Measurements from ENCODE around the gene BCL2L13. TPM values are rescaled to one million over a fixed set of nuclear protein-coding genes. Genes with fewer than 3 reads are reported as not detected.

Gene BCL2L13
- total RNA-seq: 34.6 and 35.9 TPM in 2 replicates

GRCh38 chr22:17638432-17639246, at the start of gene BCL2L13:
Gene BCL2L13, plus strand, starts transcription at chr22:17638757. Its CDS starts 16,955 bp downstream, at chr22:17655712.
- Mint-ChIP-seq H3K27ac (peak within 1 kb of the TSS; percentile 95), H3K4me1 (ENCODE audit: low read depth) (peaks cover 29% of the 10 kb centered on the region), H3K9me3 (no peaks in the 10 kb centered on the region), H3K27me3 (ENCODE audit: insufficient read depth) (no peaks in the 10 kb centered on the region), H3K4me3 (peak within 1 kb of the TSS; percentile 94), H3K36me3 (ENCODE audit: low read depth) (peaks cover 14% of the 10 kb centered on the region)
- intact Hi-C loops (cut with micrococcal nuclease): loop anchor here (1.0 to 2.0 kb wide), 4 partner anchors 10 to 439 kb away; partner anchors contain the start of genes ATP6V1E1 and PEX26
- DNase-seq (ENCODE audit: low spot score): peak; percentile 88

- H3K4me3 Mint-ChIP-seq: no peak overlapping the region
Measured at GRCh38 chr22:17589810-17590375, 48.7 kb upstream of the BCL2L13 start.

GRCh38 chr22:17590586-17590985, 48.0 kb upstream of the BCL2L13 start:
- Mint-ChIP-seq H3K4me3 (no peak overlapping the region), H3K27ac (no peak overlapping the region), H3K36me3 (ENCODE audit: low read depth) (peaks cover 29% of the 10 kb centered on the region), H3K27me3 (ENCODE audit: insufficient read depth) (no peaks in the 10 kb centered on the region), H3K9me3 (no peaks in the 10 kb centered on the region), H3K4me1 (ENCODE audit: low read depth) (no peaks in the 10 kb centered on the region)
- DNase-seq (ENCODE audit: low spot score): no peak
- intact Hi-C loops (cut with micrococcal nuclease): no loop called here

More at GRCh38 chr22:17589810-17590375, 48.7 kb upstream of the BCL2L13 start:
- no peak for DNase-seq (ENCODE audit: low spot score)
- no peaks in the 10 kb centered on the region for H3K4me1 Mint-ChIP-seq (ENCODE audit: low read depth)
- no peaks in the 10 kb centered on the region for H3K9me3 Mint-ChIP-seq
- H3K27me3 Mint-ChIP-seq (ENCODE audit: insufficient read depth): no peaks in the 10 kb centered on the region
- intact Hi-C loops (cut with micrococcal nuclease): no loop called here
- H3K36me3 Mint-ChIP-seq (ENCODE audit: low read depth): peaks cover 26% of the 10 kb centered on the region
- peak overlapping the region; percentile 29 for H3K27ac Mint-ChIP-seq

GRCh38 chr22:17592201-17592600, 46.4 kb upstream of the BCL2L13 start:
- no peak for DNase-seq (ENCODE audit: low spot score)
- Mint-ChIP-seq H3K4me1 (ENCODE audit: low read depth) (no peaks in the 10 kb centered on the region), H3K4me3 (no peak overlapping the region), H3K27me3 (ENCODE audit: insufficient read depth) (no peaks in the 10 kb centered on the region), H3K27ac (no peak overlapping the region), H3K9me3 (no peaks in the 10 kb centered on the region), H3K36me3 (ENCODE audit: low read depth) (peaks cover 39% of the 10 kb centered on the region)
- intact Hi-C loops (cut with micrococcal nuclease): no loop called here

GRCh38 chr22:17596226-17596625, 42.3 kb upstream of the BCL2L13 start:
- H3K4me3 Mint-ChIP-seq: no peak overlapping the region
- no peak for DNase-seq (ENCODE audit: low spot score)
- no peak overlapping the region for H3K27ac Mint-ChIP-seq
- peaks cover 50% of the 10 kb centered on the region for H3K36me3 Mint-ChIP-seq (ENCODE audit: low read depth)
- H3K4me1 Mint-ChIP-seq (ENCODE audit: low read depth): no peaks in the 10 kb centered on the region
- no peaks in the 10 kb centered on the region for H3K27me3 Mint-ChIP-seq (ENCODE audit: insufficient read depth)
- intact Hi-C loops (cut with micrococcal nuclease): no loop called here
- no peaks in the 10 kb centered on the region for H3K9me3 Mint-ChIP-seq

- Mint-ChIP-seq H3K27me3 (ENCODE audit: insufficient read depth) (no peaks in the 10 kb centered on the region), H3K9me3 (no peaks in the 10 kb centered on the region), H3K4me3 (no peak overlapping the region), H3K36me3 (ENCODE audit: low read depth) (peaks cover 44% of the 10 kb centered on the region), H3K27ac (no peak overlapping the region), H3K4me1 (ENCODE audit: low read depth) (no peaks in the 10 kb centered on the region)
- no peak for DNase-seq (ENCODE audit: low spot score)
- intact Hi-C loops (cut with micrococcal nuclease): no loop called here
Measured at GRCh38 chr22:17597217-17597616, 41.3 kb upstream of the BCL2L13 start.

GRCh38 chr22:17598318-17598717, 40.2 kb upstream of the BCL2L13 start:
- intact Hi-C loops (cut with micrococcal nuclease): no loop called here
- Mint-ChIP-seq H3K4me3 (no peak overlapping the region), H3K27me3 (ENCODE audit: insufficient read depth) (no peaks in the 10 kb centered on the region), H3K9me3 (no peaks in the 10 kb centered on the region), H3K36me3 (ENCODE audit: low read depth) (peaks cover 40% of the 10 kb centered on the region), H3K4me1 (ENCODE audit: low read depth) (no peaks in the 10 kb centered on the region), H3K27ac (no peak overlapping the region)
- DNase-seq (ENCODE audit: low spot score): no peak

GRCh38 chr22:17601031-17601430, 37.5 kb upstream of the BCL2L13 start:
- H3K27ac Mint-ChIP-seq: peak overlapping the region; percentile 31
- H3K27me3 Mint-ChIP-seq (ENCODE audit: insufficient read depth): no peaks in the 10 kb centered on the region
- H3K9me3 Mint-ChIP-seq: no peaks in the 10 kb centered on the region
- no peaks in the 10 kb centered on the region for H3K4me1 Mint-ChIP-seq (ENCODE audit: low read depth)
- peaks cover 28% of the 10 kb centered on the region for H3K36me3 Mint-ChIP-seq (ENCODE audit: low read depth)
- no peak overlapping the region for H3K4me3 Mint-ChIP-seq
- intact Hi-C loops (cut with micrococcal nuclease): no loop called here
- no peak for DNase-seq (ENCODE audit: low spot score)

GRCh38 chr22:17603668-17604067, 34.9 kb upstream of the BCL2L13 start:
- no peak for DNase-seq (ENCODE audit: low spot score)
- Mint-ChIP-seq H3K36me3 (ENCODE audit: low read depth) (peaks cover 6% of the 10 kb centered on the region), H3K27me3 (ENCODE audit: insufficient read depth) (no peaks in the 10 kb centered on the region), H3K4me3 (no peak overlapping the region), H3K9me3 (no peaks in the 10 kb centered on the region), H3K27ac (no peak overlapping the region), H3K4me1 (ENCODE audit: low read depth) (no peaks in the 10 kb centered on the region)
- intact Hi-C loops (cut with micrococcal nuclease): no loop called here

- DNase-seq (ENCODE audit: low spot score): no peak
- no peaks in the 10 kb centered on the region for H3K27me3 Mint-ChIP-seq (ENCODE audit: insufficient read depth)
- H3K27ac Mint-ChIP-seq: no peak overlapping the region
- H3K9me3 Mint-ChIP-seq: no peaks in the 10 kb centered on the region
- H3K4me1 Mint-ChIP-seq (ENCODE audit: low read depth): no peaks in the 10 kb centered on the region
- H3K36me3 Mint-ChIP-seq (ENCODE audit: low read depth): peaks cover 11% of the 10 kb centered on the region
- intact Hi-C loops (cut with micrococcal nuclease): no loop called here
- no peak overlapping the region for H3K4me3 Mint-ChIP-seq
Measured at GRCh38 chr22:17606496-17606895, 32.1 kb upstream of the BCL2L13 start.

GRCh38 chr22:17607891-17608521, 30.6 kb upstream of the BCL2L13 start:
- intact Hi-C loops (cut with micrococcal nuclease): no loop called here
- Mint-ChIP-seq H3K27ac (no peak overlapping the region), H3K27me3 (ENCODE audit: insufficient read depth) (no peaks in the 10 kb centered on the region), H3K4me3 (no peak overlapping the region), H3K36me3 (ENCODE audit: low read depth) (peaks cover 18% of the 10 kb centered on the region), H3K4me1 (ENCODE audit: low read depth) (no peaks in the 10 kb centered on the region), H3K9me3 (no peaks in the 10 kb centered on the region)
- no peak for DNase-seq (ENCODE audit: low spot score)

- Mint-ChIP-seq H3K36me3 (ENCODE audit: low read depth) (peaks cover 26% of the 10 kb centered on the region), H3K4me1 (ENCODE audit: low read depth) (no peaks in the 10 kb centered on the region), H3K4me3 (no peak overlapping the region), H3K27me3 (ENCODE audit: insufficient read depth) (no peaks in the 10 kb centered on the region), H3K27ac (no peak overlapping the region), H3K9me3 (no peaks in the 10 kb centered on the region)
- DNase-seq (ENCODE audit: low spot score): no peak
- intact Hi-C loops (cut with micrococcal nuclease): no loop called here
Measured at GRCh38 chr22:17612057-17612456, 26.5 kb upstream of the BCL2L13 start.

- Mint-ChIP-seq H3K9me3 (no peaks in the 10 kb centered on the region), H3K27me3 (ENCODE audit: insufficient read depth) (no peaks in the 10 kb centered on the region), H3K36me3 (ENCODE audit: low read depth) (peaks cover 26% of the 10 kb centered on the region), H3K4me1 (ENCODE audit: low read depth) (no peaks in the 10 kb centered on the region), H3K27ac (no peak overlapping the region), H3K4me3 (no peak overlapping the region)
- DNase-seq (ENCODE audit: low spot score): no peak
- intact Hi-C loops (cut with micrococcal nuclease): no loop called here
Measured at GRCh38 chr22:17613280-17613679, 25.3 kb upstream of the BCL2L13 start.

All from activated T-helper 1 cell treated with anti-CD3 and anti-CD28 coated beads, Interleukin-12 subunit alpha, Interleukin-12 subunit beta, Interleukin-2, Interleukin-4 antibody, amounts not matched to agents 30 ng/mL and 10 ng/mL and 1 ng/mL, durations not matched to agents 14 hours and 24 hours and 36 hours (primary cell).